Hepatocyte (in vitro differentiated cells): Measurements from ENCODE around the gene RMC1.

Experiments
- EZH2phosphoT487 ChIP-seq: fragments of 200-600 bp; sonication (generic); IDR thresholded peaks from one replicate; pipeline ENCODE4 v1.6.1; 2018; ENCODE audit warnings: antibody characterized with exemption, mild to moderate bottlenecking, low read depth, moderate library complexity; ENCODE audit not compliant: unreplicated experiment, severe bottlenecking
- TF ChIP-seq, protein P1 (sequence below): fragments of 200-600 bp; sonication (generic); IDR thresholded peaks from 2 replicates; pipeline ENCODE4 v1.5.1; 2016; ENCODE audit warnings: antibody characterized with exemption, mild to moderate bottlenecking; ENCODE audit not compliant: poor library complexity

DNA sequence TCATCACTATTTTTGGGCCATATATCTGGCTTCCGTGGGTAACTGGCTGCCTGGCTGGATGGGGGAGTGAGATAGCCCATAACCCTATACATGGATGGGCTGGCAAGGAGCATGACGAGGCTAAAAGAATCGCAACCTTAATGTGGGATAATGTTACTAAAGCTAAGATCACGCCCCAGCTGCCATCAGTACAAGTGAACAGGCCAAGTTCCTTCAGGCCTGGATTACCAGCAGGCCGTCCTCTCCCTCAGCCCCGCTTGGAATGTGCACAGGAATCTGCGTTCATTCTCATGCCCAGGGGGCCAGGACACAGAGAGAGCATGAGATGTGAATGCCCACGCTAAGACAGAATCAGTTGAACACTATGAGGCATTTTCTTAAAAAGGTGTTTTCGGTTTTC is 34.7 kb downstream of the RMC1 start:
- TF ChIP-seq, protein P1, sequence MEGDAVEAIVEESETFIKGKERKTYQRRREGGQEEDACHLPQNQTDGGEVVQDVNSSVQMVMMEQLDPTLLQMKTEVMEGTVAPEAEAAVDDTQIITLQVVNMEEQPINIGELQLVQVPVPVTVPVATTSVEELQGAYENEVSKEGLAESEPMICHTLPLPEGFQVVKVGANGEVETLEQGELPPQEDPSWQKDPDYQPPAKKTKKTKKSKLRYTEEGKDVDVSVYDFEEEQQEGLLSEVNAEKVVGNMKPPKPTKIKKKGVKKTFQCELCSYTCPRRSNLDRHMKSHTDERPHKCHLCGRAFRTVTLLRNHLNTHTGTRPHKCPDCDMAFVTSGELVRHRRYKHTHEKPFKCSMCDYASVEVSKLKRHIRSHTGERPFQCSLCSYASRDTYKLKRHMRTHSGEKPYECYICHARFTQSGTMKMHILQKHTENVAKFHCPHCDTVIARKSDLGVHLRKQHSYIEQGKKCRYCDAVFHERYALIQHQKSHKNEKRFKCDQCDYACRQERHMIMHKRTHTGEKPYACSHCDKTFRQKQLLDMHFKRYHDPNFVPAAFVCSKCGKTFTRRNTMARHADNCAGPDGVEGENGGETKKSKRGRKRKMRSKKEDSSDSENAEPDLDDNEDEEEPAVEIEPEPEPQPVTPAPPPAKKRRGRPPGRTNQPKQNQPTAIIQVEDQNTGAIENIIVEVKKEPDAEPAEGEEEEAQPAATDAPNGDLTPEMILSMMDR: no peak
- TF ChIP-seq EZH2phosphoT487: no peak
